Muscle of arm (tissue), 12 donors: ENCODE data around the gene RHBDD1. TPM values are rescaled to one million over a fixed set of nuclear protein-coding genes. Genes with fewer than 3 reads are reported as not detected.

Experiments
- DNase-seq: peaks from one replicate; pipeline ENCODE4 v3.0.0-alpha.2; 2013
- polyA plus RNA-seq, 12 donors: library from polyadenylated mRNA; unstranded; fragments of 120-200 nt; gene quantifications; one replicate each; pipeline ENCODE4 v1.2.1, GENCODE V29; 2013; ENCODE audit not compliant: insufficient read length in 12 of 12

Gene RHBDD1
- polyA plus RNA-seq, 12 donors: 12.0 to 20.8 (median 17.1) TPM; not detected in 1

- no peak for DNase-seq
Observed at GRCh38 chr2:226910384-226910783, 74.5 kb downstream of the RHBDD1 start.

DNA sequence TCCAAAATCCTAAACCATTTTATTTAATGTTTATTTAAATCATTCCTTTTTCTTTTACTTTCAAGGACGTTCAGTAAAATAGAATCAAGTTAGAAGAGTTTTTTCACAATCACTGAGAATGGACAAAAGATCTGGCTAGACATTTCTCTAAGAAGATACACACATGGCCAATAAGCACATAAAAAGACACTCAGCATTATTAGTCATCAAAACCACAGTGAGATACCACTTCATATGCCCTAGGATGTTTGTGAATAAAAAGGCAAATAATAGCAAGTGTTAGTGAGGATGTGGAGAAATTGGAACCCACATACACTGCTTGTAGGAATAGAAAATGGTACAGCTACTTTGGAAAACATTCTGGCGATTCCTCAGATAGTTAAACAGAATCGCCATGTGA lies 76.1 kb downstream of the RHBDD1 start:
- DNase-seq: no peak

DNA sequence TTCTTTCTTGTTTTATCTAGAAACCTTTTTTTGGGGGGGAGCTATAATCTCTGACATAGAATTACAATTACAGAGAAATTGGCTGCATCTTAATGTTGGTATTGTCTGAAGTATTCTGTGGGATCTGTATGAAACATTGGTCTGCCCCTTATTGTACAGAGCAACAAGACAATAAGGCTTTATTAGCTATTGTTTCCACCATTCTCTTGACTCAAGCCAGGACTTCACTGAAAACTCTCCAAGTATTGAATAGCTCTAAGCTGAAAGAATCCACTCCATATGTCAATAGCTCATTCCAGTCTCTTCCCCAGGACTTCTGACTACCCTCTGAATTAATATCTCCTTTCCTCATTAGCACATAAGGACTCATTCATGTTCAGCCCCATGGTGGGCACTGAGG lies 77.8 kb downstream of the RHBDD1 start:
- DNase-seq: no peak

GRCh38 chr2:226915846-226916360 lies 80.0 kb downstream of the RHBDD1 start:
- DNase-seq: no peak

DNA sequence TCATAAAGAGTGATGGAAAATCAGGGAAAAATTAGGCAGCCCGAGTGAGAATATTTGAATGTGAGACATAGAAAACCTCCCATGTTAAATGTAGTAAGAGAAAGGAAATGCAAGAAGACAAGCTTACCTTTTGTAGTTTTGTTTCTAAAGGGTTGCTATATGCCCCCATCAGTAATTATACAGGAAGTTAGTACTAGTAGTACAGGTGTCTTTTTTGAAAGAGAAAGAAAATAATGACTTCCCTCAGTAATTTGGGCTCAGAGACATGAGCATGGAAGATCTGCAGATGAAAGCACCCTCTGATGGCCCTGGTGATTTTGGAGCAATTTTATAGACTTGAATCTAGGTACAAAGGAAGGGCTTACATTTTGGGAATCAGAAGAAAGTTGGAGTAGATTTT lies 80.8 kb downstream of the RHBDD1 start:
- DNase-seq: no peak

- no peak for DNase-seq
Observed at GRCh38 chr2:226932443-226932842, 96.6 kb downstream of the RHBDD1 start.

- DNase-seq: no peak
Observed at GRCh38 chr2:226934546-226935201, 98.8 kb downstream of the RHBDD1 start.

- no peak for DNase-seq
Observed at GRCh38 chr2:226943862-226944620, 108.2 kb downstream of the RHBDD1 start.

DNA sequence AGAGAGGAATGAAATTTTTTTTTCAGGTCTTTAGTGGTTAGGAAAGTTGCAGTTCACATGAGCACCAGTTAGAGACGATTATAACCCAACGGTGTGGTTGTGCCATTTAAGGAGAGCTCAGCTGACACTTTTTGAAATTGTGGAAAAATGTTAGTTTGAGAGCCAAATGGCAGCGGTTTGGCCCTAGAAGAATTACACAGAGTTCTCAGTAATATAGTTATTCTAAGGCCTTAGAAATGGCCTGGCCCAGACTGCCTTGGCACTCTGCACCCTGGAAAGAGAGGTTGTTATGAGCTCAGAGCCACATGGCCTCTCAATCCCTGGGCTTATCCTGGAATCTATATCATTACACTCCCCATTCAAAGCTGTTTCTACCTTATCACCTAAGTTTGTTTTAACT lies 117.4 kb downstream of the RHBDD1 start:
- DNase-seq: peak; percentile 12

DNA sequence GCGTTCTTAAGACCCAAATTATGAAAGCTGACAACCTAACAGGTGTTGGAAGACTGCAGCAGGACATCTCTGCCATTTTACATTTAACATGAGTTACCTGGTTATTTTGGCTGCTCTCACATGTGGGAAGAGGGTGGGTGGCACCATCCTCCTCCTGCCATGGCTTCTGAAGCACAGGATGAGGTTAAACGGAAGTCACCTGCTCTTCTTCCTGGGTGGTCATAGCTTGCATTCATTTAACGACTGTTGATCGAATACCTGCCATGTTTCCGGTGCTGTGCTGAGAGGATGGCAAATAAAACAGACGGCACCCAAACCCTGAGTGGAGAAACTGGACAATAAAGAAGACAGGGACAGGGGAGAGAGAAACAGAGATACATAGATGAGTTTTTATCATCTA lies 118.0 kb downstream of the RHBDD1 start:
- DNase-seq: no peak

- no peak for DNase-seq
Observed at GRCh38 chr2:226956659-226957058, 120.8 kb downstream of the RHBDD1 start.

DNA sequence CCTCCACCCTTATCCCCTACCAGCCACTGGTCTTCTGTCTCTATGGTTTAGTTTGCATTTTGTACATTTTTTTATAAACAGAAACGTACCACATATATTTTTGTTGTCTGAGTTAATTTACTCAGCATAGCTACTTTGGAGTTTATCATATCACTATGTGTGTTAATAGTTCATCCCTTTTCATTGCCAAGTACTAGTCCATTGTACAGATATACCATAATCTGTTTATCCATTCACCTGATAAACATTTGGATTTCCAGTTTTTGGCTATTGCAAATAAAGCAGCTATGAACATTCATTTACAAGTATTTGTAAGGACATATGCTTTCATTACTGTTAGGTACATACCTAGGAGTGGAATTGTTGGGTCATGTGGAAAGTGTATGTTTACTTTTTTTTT lies 123.6 kb downstream of the RHBDD1 start:
- DNase-seq: no peak

GRCh38 chr2:226962176-226962773 lies 126.4 kb downstream of the RHBDD1 start:
- no peak for DNase-seq

GRCh38 chr2:226963528-226963927 lies 127.7 kb downstream of the RHBDD1 start:
- no peak for DNase-seq

DNA sequence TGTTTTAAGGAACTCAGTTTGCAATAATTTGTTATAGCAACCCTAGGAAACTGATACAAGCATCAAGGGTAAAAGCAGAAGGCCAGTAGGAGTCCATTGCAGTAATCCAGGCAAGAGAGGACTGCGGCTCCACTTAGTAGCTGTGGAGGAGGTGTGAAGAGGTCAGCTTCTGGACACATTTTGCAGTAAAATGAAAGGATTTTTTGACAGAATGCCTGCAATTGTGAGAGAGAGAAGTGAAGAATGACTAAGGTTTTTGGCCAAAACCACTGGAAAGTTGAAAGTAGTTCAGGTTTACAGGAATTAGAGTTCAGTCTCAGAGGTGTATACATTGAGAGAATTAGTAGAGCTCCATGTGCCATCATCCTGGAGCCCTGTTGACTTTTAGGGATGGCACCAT lies 129.5 kb downstream of the RHBDD1 start:
- DNase-seq: no peak

DNA sequence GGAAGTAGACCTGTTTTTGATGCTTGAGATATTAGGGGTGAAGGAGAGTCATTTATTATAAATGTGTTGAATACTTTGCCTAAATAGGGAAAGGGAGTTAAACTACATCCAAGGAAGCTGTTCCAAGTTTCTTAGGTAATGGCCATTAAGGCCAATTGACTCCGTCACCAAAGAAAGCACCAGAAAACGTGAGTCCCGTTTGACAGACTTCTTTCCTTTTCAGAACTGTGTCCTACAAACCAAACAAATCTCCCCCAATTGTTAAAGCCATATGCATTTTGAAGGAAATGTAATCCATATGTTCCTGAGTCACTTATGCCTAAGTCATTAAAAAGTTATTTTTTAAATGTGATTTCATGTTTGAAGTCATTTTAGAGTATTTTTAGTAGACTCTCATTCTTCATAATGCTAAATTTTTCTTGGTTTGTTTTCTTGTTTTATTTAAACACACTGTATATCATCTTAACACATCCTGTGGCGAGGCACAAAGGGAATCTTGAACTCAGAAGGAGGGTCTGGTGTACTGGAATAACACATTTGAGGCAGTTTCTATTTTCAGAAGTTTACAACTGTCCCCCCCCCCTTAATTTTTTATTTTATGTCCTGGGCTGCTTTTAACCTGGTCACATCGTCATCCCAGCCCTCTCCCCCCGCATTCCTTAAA lies 133.7 kb downstream of the RHBDD1 start:
- peak; percentile 53 for DNase-seq

- no peak for DNase-seq
Observed at GRCh38 chr2:226970362-226970761, 134.5 kb downstream of the RHBDD1 start.

DNA sequence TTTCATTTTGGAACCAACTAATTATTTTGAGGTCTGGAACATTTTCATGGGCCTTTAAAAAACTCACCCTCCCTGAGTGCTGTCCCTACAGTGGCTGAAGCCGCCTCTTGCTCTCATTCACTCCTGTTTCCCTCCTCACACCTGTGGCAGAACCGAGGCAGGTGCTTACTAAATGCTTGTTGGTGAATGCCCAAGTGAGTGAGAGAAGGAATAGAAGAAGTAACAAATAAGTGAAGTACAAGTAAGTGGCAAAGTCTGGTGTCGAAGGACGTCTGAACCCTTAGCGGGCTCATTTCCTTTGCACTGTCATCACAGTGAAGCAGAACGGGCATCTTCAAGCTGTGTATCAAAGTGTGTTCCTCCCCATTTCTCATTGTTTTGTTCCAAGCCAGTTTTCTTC lies 135.2 kb downstream of the RHBDD1 start:
- no peak for DNase-seq

GRCh38 chr2:226971770-226972169 lies 135.9 kb downstream of the RHBDD1 start:
- DNase-seq: no peak

DNA sequence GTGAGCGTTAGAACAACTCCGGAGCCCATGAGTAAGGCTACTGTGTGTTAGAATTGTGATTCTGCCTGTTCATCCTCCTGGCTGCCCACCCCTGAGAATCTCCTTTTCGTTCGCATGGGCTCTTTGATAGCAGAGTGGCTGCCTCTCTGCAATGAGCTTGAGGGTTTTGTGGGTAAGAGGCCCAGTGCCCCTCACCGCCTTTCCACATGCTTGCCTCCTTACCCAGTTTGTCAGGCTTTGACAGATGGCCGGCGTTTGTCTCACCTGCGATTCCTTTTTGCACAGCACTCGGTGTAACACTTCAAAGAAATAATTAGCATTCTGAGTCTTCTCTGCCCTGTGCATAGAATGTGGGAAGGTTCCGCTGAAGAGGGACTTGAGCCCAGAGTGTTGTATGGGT lies 138.0 kb downstream of the RHBDD1 start:
- no peak for DNase-seq

- no peak for DNase-seq
Observed at GRCh38 chr2:226977775-226978190, 141.9 kb downstream of the RHBDD1 start.

- no peak for DNase-seq
Observed at GRCh38 chr2:226978300-226978699, 142.4 kb downstream of the RHBDD1 start.
